Vagina (tissue), 2 donors: ENCODE data around the gene HHLA2. TPM values are rescaled to one million over a fixed set of nuclear protein-coding genes. Genes with fewer than 3 reads are reported as not detected.
"Not testable (repeated sequence)": the region's sequence is repeated elsewhere in the genome, so short reads cannot be mapped to it uniquely, and the experiment has no call there.

Source experiments
- DNase-seq, 2 donors: peaks; one replicate each; pipeline ENCODE4 v3.0.0-alpha.2; 2017; ENCODE audit errors: extremely low spot score in 2 of 2
- H3K27ac ChIP-seq: fragments of 200-600 bp; sonication (generic); one replicate; pipeline ENCODE4 v1.5.1; 2019
- H3K27me3 ChIP-seq: fragments of 200-600 bp; sonication (generic); one replicate; pipeline ENCODE4 v1.5.1; 2019
- H3K36me3 ChIP-seq, 2 donors: fragments of 200-600 bp; sonication (generic); one replicate each; pipeline ENCODE4 v1.5.1; 2017 to 2019
- H3K4me1 ChIP-seq: fragments of 200-600 bp; sonication (generic); one replicate; pipeline ENCODE4 v1.5.1; 2019
- H3K4me3 ChIP-seq, 2 donors: fragments of 200-600 bp; sonication (generic); 1 replicate in 1 of 2; 2 replicates in 1 of 2; pipeline ENCODE4 v1.5.1; 2016 to 2019
- H3K9me3 ChIP-seq: fragments of 200-600 bp; sonication (generic); one replicate; pipeline ENCODE4 v1.5.1; 2019
- POLR2A ChIP-seq, 2 donors: fragments of 450-650 bp; IDR thresholded peaks; one replicate each; pipeline ENCODE4 v1.6.1; 2017; ENCODE audit warnings: antibody characterized with exemption in 2 of 2, mild to moderate bottlenecking in 2 of 2, moderate library complexity in 2 of 2
- POLR2AphosphoS5 ChIP-seq, 2 donors: sonication (generic); formaldehyde crosslinking; IDR thresholded peaks; one replicate each; pipeline ENCODE4 v1.9.0; 2017; ENCODE audit warnings: antibody characterized with exemption in 2 of 2, mild to moderate bottlenecking in 2 of 2, low read depth in 1 of 2; ENCODE audit not compliant: insufficient read depth in 1 of 2
- intact Hi-C: fragments of 100-400 bp; cut with DNase I; formaldehyde crosslinking; loops from one replicate; pipeline ENCODE4 v1.15.1; 2023
- total RNA-seq: library from RNA; depleted of rRNA; stranded (reverse); fragments of >200 nt; gene quantifications from one replicate; pipeline ENCODE4 v1.2.3, GENCODE V29; 2016
- TF ChIP-seq, protein P1 (sequence below), 3 experiments: fragments of 450-650 bp in 2 of 3; fragments of 200-600 bp in 1 of 3; sonication (generic) in 1 of 3; IDR thresholded peaks; one replicate each; pipeline ENCODE4 v1.5.1; 2017 to 2019; ENCODE audit warnings: antibody characterized with exemption in 3 of 3, mild to moderate bottlenecking in 2 of 3, moderate library complexity in 2 of 3

HHLA2 gene, protein sequence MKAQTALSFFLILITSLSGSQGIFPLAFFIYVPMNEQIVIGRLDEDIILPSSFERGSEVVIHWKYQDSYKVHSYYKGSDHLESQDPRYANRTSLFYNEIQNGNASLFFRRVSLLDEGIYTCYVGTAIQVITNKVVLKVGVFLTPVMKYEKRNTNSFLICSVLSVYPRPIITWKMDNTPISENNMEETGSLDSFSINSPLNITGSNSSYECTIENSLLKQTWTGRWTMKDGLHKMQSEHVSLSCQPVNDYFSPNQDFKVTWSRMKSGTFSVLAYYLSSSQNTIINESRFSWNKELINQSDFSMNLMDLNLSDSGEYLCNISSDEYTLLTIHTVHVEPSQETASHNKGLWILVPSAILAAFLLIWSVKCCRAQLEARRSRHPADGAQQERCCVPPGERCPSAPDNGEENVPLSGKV
- not detected for total RNA-seq

DNA sequence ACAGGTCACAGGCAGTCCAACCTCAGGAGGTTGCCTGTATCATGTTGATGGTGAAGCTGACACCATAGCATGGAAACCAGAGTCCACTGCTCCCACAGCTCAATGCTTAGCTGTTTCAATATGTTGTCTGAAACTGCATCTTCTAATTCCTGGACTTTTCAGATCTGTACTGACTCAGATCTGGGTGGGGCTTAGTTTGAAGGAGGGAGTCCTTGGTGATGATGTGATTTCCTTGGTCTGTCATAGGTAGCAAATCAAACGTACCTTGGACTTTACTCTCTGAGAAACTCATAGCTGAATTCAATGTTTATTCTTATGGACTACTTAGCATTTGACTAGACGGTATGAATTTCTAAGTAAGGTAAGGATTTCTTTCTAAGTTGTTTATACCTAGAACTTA lies at the start of gene HHLA2:
Gene HHLA2, plus strand, starts transcription at position 310 of the 400 bp plus-strand sequence. CDS start 55,266 bp downstream, outside the sequence.
- Histone ChIP-seq H3K27ac (no peak within 1 kb of the TSS), H3K36me3 (no peaks in the 10 kb centered on the region), H3K4me1 (peaks cover 4% of the 10 kb centered on the region), H3K27me3 (no peaks in the 10 kb centered on the region), H3K9me3 (no peaks in the 10 kb centered on the region), H3K4me3 (no peak within 1 kb of the TSS)
- TF ChIP-seq POLR2A (IDR thresholded peaks at IDR 0.05) (no peak), POLR2AphosphoS5 (IDR thresholded peaks at IDR 0.05; ENCODE audit: insufficient read depth in 1 of 2, low read depth in 1 of 2) (no peak)
- TF ChIP-seq, protein P1, sequence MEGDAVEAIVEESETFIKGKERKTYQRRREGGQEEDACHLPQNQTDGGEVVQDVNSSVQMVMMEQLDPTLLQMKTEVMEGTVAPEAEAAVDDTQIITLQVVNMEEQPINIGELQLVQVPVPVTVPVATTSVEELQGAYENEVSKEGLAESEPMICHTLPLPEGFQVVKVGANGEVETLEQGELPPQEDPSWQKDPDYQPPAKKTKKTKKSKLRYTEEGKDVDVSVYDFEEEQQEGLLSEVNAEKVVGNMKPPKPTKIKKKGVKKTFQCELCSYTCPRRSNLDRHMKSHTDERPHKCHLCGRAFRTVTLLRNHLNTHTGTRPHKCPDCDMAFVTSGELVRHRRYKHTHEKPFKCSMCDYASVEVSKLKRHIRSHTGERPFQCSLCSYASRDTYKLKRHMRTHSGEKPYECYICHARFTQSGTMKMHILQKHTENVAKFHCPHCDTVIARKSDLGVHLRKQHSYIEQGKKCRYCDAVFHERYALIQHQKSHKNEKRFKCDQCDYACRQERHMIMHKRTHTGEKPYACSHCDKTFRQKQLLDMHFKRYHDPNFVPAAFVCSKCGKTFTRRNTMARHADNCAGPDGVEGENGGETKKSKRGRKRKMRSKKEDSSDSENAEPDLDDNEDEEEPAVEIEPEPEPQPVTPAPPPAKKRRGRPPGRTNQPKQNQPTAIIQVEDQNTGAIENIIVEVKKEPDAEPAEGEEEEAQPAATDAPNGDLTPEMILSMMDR (IDR thresholded peaks at IDR 0.05) = no peak
- DNase-seq = no peak
- intact Hi-C loops = no loop called here

DNA sequence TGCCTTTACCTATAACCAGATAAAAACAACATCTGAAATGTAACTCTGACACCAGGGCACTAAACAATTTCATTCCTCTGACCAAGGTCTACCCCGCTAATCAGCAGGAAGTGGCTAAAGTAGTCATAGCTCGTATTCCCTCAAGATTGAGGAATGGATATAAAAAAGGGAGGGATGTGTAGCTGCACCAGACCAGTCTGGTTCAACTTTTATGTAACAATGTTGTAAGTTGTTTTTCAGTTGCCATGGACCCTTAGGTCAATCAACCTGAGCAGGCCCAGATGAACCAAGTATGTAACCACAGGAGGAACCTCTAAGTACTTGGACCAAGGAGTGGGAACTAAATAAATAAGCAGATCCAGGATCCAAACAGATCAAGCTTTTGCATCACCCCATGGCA lies 45.7 kb upstream of the HHLA2 start:
- H3K9me3 ChIP-seq = no peaks in the 10 kb centered on the region
- no peaks in the 10 kb centered on the region for H3K4me1 ChIP-seq
- H3K4me3 ChIP-seq = no peak overlapping the region
- intact Hi-C loops = no loop called here
- H3K27me3 ChIP-seq = no peaks in the 10 kb centered on the region
- no peak for DNase-seq
- TF ChIP-seq, protein P1 (IDR thresholded peaks at IDR 0.05) = no peak
- TF ChIP-seq POLR2AphosphoS5 (IDR thresholded peaks at IDR 0.05; ENCODE audit: insufficient read depth in 1 of 2, low read depth in 1 of 2) (no peak), POLR2A (IDR thresholded peaks at IDR 0.05) (no peak)
- no peak overlapping the region for H3K27ac ChIP-seq
- no peaks in the 10 kb centered on the region for H3K36me3 ChIP-seq

DNA sequence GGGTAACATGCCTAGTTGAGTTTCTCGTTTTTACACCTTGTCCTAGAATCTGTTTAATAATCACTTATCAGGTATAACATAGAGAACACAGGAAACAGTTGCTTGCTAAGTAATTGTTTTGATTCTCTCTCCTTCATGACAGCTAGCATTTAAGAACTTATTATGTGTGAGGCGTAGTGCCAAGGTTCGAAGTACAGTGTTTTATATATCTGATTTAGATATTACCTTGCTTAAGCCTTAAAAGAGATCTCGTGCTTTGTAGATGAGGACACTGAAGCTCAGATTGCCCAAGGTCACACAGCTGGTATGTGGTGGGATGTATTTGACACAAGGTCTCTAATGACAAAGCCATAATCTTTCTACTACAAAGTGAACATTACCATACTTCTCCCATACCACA lies 45.1 kb upstream of the HHLA2 start:
- H3K4me3 ChIP-seq = no peak overlapping the region
- H3K36me3 ChIP-seq = no peaks in the 10 kb centered on the region
- no peaks in the 10 kb centered on the region for H3K27me3 ChIP-seq
- intact Hi-C loops = no loop called here
- TF ChIP-seq, protein P1 (IDR thresholded peaks at IDR 0.05) = no peak
- TF ChIP-seq POLR2AphosphoS5 (IDR thresholded peaks at IDR 0.05; ENCODE audit: insufficient read depth in 1 of 2, low read depth in 1 of 2) (no peak), POLR2A (IDR thresholded peaks at IDR 0.05) (no peak)
- H3K27ac ChIP-seq = no peak overlapping the region
- no peaks in the 10 kb centered on the region for H3K9me3 ChIP-seq
- DNase-seq = no peak
- no peaks in the 10 kb centered on the region for H3K4me1 ChIP-seq

DNA sequence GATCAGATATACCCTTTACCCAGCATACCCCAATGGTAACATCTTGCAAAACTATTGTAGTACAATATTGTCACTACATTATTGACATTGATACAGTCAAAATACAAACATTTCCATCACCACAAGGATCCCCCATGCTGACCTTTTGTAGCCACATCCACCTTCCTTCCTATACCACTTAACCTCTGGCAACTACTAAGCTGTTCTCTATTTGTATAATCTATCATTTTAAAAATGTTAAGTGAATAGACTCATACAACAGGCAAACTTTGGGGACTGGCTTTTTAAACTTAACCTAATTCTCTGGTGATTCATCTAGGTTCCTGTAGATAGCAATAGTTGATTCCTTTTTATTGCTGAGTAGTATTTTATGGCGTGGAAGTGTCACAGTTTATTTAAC lies 44.5 kb upstream of the HHLA2 start:
- no peaks in the 10 kb centered on the region for H3K36me3 ChIP-seq
- no peaks in the 10 kb centered on the region for H3K4me1 ChIP-seq
- TF ChIP-seq POLR2A (IDR thresholded peaks at IDR 0.05) (no peak), POLR2AphosphoS5 (IDR thresholded peaks at IDR 0.05; ENCODE audit: insufficient read depth in 1 of 2, low read depth in 1 of 2) (no peak)
- TF ChIP-seq, protein P1 (IDR thresholded peaks at IDR 0.05) = no peak
- intact Hi-C loops = no loop called here
- no peaks in the 10 kb centered on the region for H3K9me3 ChIP-seq
- no peak for DNase-seq
- H3K27me3 ChIP-seq = no peaks in the 10 kb centered on the region
- H3K4me3 ChIP-seq = no peak overlapping the region
- H3K27ac ChIP-seq = no peak overlapping the region

DNA sequence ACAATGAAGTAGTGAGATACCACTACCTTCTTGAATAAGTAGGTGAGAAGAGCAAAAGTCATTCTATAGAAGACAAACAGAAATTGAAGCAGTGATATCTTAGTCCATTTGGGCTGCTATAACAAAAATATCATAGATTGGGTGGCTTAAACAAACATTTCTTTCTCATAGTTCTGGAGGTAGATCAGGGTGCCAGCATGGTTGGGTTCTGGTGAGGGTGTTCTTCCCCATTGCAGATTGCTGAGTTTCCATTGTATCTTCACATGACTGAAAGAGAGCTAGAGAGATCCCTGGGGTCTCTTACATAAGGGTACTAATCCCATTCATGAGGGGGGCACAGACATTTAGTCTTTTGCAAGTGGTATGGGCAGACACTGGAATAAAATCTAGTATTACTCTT lies 41.2 kb upstream of the HHLA2 start:
- H3K4me3 ChIP-seq = no peak overlapping the region
- H3K9me3 ChIP-seq = no peaks in the 10 kb centered on the region
- no peaks in the 10 kb centered on the region for H3K36me3 ChIP-seq
- no peak overlapping the region for H3K27ac ChIP-seq
- intact Hi-C loops = no loop called here
- no peaks in the 10 kb centered on the region for H3K27me3 ChIP-seq
- TF ChIP-seq, protein P1 (IDR thresholded peaks at IDR 0.05) = no peak
- TF ChIP-seq POLR2AphosphoS5 (IDR thresholded peaks at IDR 0.05; ENCODE audit: insufficient read depth in 1 of 2, low read depth in 1 of 2) (no peak), POLR2A (IDR thresholded peaks at IDR 0.05) (no peak)
- no peak for DNase-seq
- H3K4me1 ChIP-seq = no peaks in the 10 kb centered on the region

DNA sequence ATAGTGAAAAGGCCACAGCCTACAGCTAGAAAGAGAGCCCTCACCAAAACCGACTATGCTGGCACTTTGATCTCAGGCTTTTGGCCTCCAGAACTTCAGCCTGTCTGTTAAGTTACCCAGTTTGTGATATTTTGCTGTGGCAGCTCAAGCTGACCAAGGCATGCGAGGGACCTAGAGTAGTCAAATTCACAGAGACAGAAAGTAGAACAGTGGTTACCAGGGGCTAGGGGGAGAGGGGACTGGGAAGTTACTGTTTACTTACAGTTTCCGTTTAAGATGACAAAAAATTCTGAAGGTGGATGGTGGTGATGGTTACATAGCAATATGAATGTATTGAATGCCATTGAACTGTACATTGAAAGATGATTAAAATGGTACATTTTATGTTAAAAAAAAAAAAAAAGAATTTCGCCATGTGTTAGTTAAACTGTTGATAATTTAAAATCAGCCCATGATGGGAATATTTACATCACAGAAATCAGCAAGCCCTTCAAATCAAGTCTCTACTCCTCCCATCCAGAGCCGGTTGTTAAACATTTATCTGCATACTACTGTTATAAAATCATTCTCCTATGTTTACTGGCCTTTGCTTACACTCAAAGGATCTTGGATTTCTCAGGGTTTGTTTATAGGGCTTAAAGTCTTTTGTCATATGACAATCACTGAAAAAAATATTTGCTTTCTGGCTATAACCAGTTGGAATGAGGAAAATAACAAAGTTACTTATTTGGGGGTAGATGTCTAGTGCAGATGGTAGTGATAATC lies 31.6 kb upstream of the HHLA2 start:
- H3K9me3 ChIP-seq, H3K4me1 ChIP-seq, DNase-seq, H3K27ac ChIP-seq, H3K4me3 ChIP-seq, H3K27me3 ChIP-seq, H3K36me3 ChIP-seq, intact Hi-C loops: not testable (repeated sequence)

DNA sequence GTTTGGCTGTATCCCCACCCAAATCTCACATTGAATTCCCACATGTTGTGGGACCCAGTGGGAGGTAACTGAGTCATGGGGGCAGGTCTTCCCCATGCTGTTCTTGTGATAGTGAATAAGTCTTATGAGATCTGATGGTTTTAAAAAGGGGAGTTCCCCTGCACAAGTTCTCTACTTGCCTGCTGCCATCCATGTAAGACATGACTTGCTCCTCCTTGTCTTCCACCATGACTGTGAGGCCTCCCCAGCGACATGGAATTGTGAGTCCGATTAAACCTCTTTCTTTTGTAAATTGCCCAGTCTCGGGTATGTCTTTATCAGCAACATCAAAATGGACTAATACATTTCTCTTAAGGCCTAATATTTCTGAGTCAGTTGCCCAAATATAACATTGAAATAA lies 28.1 kb upstream of the HHLA2 start:
- H3K27me3 ChIP-seq, H3K4me1 ChIP-seq, DNase-seq, H3K4me3 ChIP-seq, H3K27ac ChIP-seq, H3K9me3 ChIP-seq, H3K36me3 ChIP-seq, intact Hi-C loops: not testable (repeated sequence)
